ENCODE data around the gene CATSPERZ.
"Not testable (repeated sequence)": the region's sequence is repeated elsewhere in the genome, so short reads cannot be mapped to it uniquely, and the experiment has no call there.

The CATSPERZ gene

GRCh38 chr11:64303109-64304031 lies 3.2 kb downstream of the CATSPERZ start:
- in situ Hi-C loops (cut with MboI; ENCODE audit: low sequenced_read_pairs) = no loop called here

DNA sequence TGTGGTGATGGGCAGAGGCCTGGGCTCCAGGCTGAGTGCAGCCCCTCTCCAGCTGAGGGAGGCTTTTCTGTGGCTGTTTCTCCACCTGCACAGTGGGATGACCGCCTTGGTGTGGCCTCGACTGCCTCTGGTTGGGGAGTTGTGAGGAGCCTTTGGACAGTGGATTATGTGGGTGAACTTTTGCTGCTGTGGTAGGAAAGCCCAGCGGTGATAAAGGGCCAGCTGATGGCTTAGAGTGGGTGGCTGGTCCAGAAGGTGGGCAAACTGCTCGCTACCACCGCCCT lies 3.8 kb downstream of the CATSPERZ start:
- in situ Hi-C loops (cut with MboI; ENCODE audit: low sequenced_read_pairs) = no loop called here

DNA sequence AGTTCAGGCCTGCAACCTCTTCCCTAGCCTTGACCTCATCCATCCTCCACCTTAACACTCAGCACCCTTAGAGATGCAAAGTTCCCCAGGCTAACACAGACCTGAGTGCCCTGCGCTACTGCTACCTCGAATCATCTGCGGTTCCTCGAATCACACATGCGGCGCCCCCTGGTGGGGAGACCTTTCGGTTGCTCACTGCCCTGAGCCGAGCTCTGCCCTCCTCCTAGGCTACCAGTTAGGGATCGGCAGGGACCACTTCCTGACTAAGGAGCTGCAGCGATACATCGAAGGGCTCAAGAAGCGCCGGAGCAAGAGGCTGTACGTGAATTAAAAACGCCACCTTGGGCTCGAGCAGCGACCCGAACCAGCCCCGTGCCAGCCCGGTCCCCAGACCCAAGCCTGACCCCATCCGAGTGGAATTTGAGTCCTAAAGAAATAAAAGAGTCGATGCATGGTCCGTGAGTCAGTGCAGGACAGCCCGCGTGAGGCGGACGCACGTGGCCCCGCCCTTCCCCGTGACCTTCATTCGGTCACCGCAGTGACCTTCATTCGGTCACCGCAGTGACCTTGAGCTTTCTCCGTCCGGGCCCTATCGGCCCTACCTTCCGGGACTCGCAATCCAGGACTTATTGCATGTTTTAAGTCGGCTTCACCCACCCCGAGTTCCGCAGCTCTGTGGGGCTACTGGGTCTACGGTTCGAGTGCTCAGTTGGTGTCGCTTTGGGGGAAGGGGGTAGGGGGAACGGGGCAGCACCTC lies 4.3 kb downstream of the CATSPERZ start:
- in situ Hi-C loops (cut with MboI; ENCODE audit: low sequenced_read_pairs) = no loop called here

GRCh38 chr11:64305075-64305690 lies 5.0 kb downstream of the CATSPERZ start, which contains the start of gene ESRRA:
Gene ESRRA, plus strand, starts transcription at chr11:64305524. Its CDS starts 1,656 bp downstream, at chr11:64307180.
- in situ Hi-C loops (cut with MboI; ENCODE audit: low sequenced_read_pairs) = no loop called here

DNA sequence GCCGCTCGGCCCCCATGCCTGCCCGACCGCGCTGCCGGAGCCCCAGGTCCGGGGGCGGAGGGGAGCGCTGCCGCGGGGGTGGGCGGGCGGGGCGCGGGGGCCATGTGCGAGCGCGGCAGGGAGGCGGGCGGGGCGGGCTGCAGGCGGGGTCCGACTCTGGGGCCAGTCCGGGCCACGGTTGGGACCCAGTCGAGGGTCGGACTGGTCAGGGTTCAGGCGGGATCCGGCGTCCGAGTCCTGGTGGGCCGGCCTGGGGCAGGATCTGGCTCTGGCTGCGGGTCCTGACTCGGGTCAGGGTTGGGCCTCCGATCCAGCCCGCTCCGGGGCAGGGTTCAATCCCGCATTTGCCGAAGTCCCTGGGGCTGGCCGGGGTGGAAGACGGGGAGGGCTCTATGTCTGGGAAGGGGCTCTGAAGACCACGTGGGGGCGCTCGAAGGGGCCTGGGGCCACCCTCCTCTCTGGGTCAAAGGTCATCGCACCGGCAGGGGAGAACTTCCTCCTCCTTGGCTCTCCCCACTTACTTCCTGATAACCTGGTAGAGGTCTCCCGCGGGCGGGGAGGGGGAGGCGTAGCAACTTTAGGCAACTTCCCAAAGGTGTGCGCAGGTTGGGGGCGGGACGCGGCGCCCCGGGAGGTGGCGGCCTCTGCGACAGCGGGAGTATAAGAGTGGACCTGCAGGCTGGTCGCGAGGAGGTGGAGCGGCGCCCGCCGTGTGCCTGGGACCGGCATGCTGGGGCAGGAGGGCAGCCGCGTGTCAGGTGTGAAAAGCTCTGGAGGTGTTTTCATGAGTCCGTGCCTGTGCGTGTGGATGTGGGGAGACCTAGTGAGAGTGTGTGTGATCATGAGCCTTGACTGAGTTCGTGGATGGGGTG lies 5.8 kb downstream of the CATSPERZ start:
- in situ Hi-C loops (cut with MboI; ENCODE audit: low sequenced_read_pairs) = no loop called here

DNA sequence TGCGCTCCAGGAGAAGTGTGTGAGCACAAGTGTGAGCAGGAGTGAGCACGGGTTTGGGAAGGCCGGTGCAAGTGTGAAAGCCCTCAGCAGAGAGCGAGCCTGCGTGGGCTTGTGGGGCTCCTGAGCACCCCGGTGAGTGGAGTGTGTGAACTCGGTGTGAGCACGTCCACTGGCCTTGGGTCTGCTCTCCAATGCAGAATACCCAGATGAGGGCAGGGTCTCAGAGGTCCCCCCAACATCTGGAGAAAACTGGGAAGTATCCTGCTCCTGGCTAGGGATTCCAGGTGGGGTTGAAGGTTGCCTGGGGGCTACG lies 6.4 kb downstream of the CATSPERZ start:
- in situ Hi-C loops (cut with MboI; ENCODE audit: low sequenced_read_pairs) = no loop called here

DNA sequence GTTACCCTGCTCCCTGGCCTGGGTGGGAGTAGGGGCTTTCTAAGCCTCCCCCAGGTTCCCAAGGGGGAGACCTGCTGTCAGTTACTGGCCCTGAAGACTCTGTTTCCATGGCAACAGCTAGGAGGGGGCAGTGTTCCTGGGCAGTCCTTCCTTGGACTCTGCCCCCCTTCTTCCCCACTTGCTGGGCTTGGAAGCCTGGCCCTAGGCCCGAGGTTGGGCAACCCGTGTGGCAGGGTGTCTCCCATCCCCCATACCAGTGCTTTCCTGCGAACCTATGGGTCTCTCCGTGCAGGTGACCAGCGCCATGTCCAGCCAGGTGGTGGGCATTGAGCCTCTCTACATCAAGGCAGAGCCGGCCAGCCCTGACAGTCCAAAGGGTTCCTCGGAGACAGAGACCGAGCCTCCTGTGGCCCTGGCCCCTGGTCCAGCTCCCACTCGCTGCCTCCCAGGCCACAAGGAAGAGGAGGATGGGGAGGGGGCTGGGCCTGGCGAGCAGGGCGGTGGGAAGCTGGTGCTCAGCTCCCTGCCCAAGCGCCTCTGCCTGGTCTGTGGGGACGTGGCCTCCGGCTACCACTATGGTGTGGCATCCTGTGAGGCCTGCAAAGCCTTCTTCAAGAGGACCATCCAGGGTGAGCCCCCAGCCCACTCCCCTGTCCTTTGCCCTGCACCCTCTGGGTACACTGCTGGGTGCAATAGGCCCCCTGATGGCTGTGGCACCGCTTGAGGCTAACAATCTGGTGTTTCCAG lies 6.9 kb downstream of the CATSPERZ start:
- in situ Hi-C loops (cut with MboI; ENCODE audit: low sequenced_read_pairs) = no loop called here

DNA sequence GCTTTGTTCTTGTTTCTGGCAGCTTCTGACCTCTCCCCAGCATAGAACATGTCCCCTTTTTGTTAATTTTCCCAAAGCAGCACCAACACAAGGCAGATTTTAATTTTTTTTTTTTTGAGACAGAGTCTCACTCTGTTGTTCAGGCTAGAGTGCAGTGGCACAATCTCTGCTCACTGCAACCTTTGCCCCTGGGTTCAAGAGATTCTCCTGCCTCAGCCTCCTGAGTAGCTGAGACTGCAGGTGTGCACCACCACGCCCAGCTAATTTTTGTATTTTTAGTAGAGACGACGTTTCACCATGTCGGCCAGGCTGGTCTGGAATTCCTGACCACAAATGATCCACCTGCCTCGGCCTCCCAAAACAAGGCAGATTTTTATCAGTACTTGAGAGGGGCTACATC lies 7.6 kb downstream of the CATSPERZ start:
- in situ Hi-C loops (cut with MboI; ENCODE audit: low sequenced_read_pairs) = not testable (repeated sequence)

GRCh38 chr11:64312947-64313346 lies 12.8 kb downstream of the CATSPERZ start:
- in situ Hi-C loops (cut with MboI; ENCODE audit: low sequenced_read_pairs) = no loop called here

DNA sequence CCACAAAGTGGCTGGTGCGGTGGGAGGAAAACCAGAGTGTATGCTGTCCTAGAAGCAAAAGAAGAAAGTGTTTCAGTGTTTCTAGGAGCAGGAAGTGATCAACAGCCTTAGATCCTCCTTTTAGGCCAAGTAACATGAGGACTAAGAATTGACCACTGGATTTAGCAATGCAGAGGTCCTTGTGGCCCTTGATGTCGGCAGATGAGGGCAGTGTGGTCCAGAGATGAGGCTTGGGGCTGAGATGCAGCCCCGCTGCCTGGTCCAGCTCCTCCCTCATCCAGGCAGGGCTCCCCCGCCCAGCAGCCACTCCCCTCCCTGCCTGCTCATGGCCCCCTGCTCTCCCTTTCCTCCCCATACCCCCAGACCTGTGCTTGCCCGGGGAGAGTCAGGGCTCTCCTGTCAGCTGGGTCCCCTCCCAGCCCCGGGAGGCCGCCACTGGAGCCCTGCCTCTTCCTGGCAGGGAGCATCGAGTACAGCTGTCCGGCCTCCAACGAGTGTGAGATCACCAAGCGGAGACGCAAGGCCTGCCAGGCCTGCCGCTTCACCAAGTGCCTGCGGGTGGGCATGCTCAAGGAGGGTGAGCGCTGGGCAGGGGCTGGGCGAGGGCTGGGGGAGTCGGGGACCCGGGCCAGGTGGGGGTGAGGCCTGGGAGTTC lies 13.5 kb downstream of the CATSPERZ start:
- in situ Hi-C loops (cut with MboI; ENCODE audit: low sequenced_read_pairs) = no loop called here

DNA sequence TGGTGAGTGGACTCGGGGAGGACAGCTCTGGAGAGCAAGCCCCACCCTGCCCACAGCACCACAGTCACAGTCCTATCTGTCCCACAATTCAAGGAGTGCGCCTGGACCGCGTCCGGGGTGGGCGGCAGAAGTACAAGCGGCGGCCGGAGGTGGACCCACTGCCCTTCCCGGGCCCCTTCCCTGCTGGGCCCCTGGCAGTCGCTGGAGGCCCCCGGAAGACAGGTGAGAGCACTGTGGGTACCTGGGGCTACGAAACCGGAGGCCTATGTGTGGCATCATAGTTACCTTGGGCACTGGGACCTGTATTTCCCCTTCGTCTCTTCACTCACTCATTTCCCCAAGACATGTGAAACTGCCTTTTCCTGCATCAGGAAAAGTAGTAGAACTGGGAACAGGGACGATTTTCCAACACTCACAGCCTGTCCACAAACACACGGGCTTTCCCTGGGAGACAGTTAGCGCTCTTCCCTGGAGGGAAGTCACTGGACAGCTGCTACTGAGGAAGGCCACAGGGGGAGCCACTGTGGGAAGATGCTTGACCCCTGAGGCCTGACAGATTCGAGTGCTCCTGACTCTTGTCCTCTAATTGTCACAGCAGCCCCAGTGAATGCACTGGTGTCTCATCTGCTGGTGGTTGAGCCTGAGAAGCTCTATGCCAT lies 14.1 kb downstream of the CATSPERZ start:
- in situ Hi-C loops (cut with MboI; ENCODE audit: low sequenced_read_pairs) = no loop called here

DNA sequence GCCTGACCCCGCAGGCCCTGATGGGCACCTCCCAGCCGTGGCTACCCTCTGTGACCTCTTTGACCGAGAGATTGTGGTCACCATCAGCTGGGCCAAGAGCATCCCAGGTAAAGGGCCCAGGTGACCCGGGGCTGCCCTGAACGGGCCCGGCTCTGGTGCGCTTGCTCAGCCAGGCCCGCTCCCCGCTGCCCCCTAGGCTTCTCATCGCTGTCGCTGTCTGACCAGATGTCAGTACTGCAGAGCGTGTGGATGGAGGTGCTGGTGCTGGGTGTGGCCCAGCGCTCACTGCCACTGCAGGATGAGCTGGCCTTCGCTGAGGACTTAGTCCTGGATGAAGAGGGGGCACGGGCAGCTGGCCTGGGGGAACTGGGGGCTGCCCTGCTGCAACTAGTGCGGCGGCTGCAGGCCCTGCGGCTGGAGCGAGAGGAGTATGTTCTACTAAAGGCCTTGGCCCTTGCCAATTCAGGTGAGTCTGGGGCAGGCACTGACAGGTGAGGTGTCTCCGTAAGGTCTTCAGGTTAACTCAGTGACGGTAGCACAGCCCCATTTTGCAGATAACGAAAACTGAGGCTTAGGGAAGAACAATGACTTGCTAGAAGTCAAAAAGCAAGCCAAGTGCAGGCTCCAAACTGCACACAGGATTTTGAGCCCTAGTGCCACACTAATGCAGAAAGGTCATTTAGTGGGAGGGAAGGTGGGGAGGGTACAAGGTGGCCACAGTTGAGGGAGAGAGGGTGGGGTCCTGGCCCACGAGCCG lies 14.8 kb downstream of the CATSPERZ start:
- in situ Hi-C loops (cut with MboI; ENCODE audit: low sequenced_read_pairs) = no loop called here

DNA sequence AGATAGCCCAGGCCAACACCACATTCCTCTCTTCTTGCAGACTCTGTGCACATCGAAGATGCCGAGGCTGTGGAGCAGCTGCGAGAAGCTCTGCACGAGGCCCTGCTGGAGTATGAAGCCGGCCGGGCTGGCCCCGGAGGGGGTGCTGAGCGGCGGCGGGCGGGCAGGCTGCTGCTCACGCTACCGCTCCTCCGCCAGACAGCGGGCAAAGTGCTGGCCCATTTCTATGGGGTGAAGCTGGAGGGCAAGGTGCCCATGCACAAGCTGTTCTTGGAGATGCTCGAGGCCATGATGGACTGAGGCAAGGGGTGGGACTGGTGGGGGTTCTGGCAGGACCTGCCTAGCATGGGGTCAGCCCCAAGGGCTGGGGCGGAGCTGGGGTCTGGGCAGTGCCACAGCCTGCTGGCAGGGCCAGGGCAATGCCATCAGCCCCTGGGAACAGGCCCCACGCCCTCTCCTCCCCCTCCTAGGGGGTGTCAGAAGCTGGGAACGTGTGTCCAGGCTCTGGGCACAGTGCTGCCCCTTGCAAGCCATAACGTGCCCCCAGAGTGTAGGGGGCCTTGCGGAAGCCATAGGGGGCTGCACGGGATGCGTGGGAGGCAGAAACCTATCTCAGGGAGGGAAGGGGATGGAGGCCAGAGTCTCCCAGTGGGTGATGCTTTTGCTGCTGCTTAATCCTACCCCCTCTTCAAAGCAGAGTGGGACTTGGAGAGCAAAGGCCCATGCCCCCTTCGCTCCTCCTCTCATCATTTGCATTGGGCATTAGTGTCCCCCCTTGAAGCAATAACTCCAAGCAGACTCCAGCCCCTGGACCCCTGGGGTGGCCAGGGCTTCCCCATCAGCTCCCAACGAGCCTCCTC lies 15.7 kb downstream of the CATSPERZ start:
- in situ Hi-C loops (cut with MboI; ENCODE audit: low sequenced_read_pairs) = not testable (repeated sequence)

DNA sequence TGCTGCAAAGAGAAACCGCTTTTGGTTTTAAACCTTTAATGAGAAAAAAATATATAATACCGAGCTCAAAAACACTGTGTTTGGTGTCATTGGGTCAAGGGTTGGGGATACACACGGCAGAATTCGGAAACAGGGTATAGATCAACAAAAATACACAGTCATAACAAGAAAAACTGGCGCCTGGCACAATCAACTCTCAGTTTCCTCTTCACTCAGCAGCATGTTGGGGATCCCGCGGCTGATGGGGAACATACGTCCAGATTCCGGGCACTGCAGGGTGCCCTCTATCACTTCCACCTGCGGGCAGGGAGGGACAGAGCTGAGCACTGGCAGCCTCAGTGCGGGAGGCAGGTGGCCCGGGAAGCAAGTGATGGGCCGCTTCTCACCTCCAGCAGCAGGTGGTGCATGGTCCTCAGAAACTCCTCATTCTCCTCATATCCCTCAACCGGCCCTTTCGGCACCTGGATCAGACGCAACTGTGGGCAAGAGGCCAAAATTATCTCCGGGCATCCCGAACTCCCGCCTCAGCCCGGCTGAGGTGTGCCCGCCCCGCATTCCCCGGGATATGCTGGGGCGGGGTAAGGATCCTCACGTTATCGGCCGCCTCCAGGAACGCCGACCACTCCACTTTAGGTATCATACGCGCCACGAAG lies 16.6 kb downstream of the CATSPERZ start:
- in situ Hi-C loops (cut with MboI; ENCODE audit: low sequenced_read_pairs) = no loop called here

DNA sequence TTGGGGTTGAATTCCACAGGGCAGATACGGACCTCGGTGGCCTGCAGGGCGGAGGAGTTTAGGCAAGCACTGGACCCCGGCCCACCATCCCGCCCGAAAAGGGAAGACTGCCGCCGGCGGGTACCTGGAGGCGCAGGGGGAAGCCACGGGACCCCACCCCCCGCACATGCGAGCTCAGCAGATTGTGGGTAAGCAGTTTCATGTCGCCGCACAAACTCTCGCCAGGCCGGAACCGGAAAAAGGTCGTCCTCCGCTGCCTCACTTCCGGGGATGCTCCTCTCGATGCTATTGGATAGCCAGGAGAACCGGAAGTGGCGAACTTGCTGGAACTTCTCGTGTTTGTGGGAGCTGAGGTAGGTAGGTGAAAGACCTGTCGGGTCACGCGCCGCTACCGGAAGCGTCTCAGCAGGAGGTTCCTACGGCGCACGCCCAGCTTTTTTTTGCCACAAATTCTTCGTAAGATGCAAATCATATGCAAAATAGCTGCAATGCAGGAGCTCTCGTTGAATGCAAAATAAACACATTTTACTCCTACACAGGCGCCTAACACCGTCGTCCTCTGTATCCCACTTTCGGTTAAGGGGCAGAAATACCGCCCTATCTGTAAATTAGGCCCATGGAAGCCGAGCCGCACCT lies 17.3 kb downstream of the CATSPERZ start, which contains the start of gene TRMT112:
Gene TRMT112, minus strand, starts transcription at position 235 of the 636 bp plus-strand sequence. Its CDS starts 33 bp downstream, at position 202.
- in situ Hi-C loops (cut with MboI; ENCODE audit: low sequenced_read_pairs) = no loop called here

GRCh38 chr11:64317961-64318765 lies 18.0 kb downstream of the CATSPERZ start, which contains the start of gene PRDX5:
Gene PRDX5, plus strand, starts transcription at chr11:64318121. Its CDS starts 95 bp downstream, at chr11:64318216.
- in situ Hi-C loops (cut with MboI; ENCODE audit: low sequenced_read_pairs) = no loop called here
